ENCODE results near the gene PMS2. TPM values are rescaled to one million over a fixed set of nuclear protein-coding genes. Genes with fewer than 3 reads are reported as not detected.
"Not testable (repeated sequence)": the region's sequence is repeated elsewhere in the genome, so short reads cannot be mapped to it uniquely, and the experiment has no call there.

PMS2 gene
- total and polyA plus RNA-seq, 8 donors, result 11.8 to 21.9 (median 19.8) TPM

- TF ChIP-seq CTCF (IDR thresholded peaks at IDR 0.05), result no peak
- intact Hi-C loops (cut with DNase I), result no loop called here
- H3K36me3 ChIP-seq, result peaks cover 0 to 8% of the 10 kb centered on the region in 2 donors
- H3K4me3 ChIP-seq, result no peak overlapping the region
- no peaks in the 10 kb centered on the region for H3K9me3 ChIP-seq
- H3K27ac ChIP-seq, result no peak overlapping the region
- DNase-seq (no peak), ATAC-seq (no peak)
- no peaks in the 10 kb centered on the region for H3K27me3 ChIP-seq
- H3K4me1 ChIP-seq, result peaks cover 3 to 34% of the 10 kb centered on the region in 2 donors
Observed at GRCh38 chr7:6007386-6007785, 1.5 kb downstream of the PMS2 start.

DNA sequence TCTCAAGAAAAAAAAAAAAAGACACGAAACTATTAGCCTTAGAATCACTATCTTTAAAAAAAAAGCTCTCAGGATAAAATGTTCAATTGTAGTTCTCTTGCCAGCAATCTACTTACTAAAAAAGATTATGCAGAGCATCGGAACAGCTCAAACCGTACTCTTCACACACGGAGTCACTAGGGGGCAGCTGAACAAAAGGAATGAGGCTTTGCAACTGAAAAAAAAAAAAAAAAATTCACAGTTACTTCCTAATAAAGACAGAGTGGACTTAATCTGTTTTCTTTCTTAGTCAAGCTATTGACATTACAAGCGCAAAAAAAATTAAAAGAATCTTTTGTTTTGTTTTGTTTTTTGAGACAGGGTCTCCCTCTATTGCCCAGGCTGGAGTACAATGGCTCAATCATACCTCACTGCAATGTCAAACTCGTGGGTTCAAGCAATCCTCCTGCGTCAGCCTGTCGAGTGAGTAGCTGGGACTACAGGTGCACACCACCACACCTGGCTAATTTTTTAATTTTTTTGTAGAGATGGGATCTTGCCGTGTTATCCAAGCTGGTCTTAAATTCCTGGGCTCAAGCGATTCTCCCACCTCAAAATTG, 11.5 kb downstream of the PMS2 start:
- DNase-seq, result peak in 2 of 4 donors; percentile 53 to 73
- Histone ChIP-seq H3K9me3 (no peaks in the 10 kb centered on the region), H3K4me3 (no peak overlapping the region), H3K4me1 (no peaks in the 10 kb centered on the region), H3K36me3 (peaks cover 0 to 90% of the 10 kb centered on the region in 2 donors), H3K27ac (no peak overlapping the region), H3K27me3 (no peaks in the 10 kb centered on the region)
- TF ChIP-seq CTCF (IDR thresholded peaks at IDR 0.05), result peak; percentile 43 to 58
- peak; percentile 87 for ATAC-seq
- intact Hi-C loops (cut with DNase I), result no loop called here

DNA sequence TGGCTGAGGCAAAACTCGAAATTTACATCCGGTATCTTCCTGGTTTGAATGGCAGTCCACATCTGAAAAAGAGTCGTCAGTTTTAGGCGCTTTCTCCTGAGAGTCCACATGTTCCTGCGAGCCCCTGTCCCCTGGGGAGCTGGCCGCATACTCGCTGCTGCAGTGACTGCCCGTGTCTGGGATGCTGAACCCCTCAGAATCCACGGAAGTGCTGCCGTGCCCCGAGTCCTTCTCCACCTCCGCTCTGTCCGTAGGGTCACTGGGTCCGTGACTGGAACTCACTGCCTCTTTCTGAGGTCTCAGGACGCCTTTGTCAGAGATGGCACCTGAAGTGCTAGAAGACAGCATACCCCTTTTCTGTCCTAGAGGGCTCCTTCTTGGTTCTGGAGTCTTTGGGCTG, 21.8 kb downstream of the PMS2 start:
- H3K27me3 ChIP-seq; H3K4me1 ChIP-seq; H3K9me3 ChIP-seq; intact Hi-C loops (cut with DNase I); ATAC-seq; H3K27ac ChIP-seq; H3K4me3 ChIP-seq; DNase-seq: not testable (repeated sequence)
- peaks cover 0 to 55% of the 10 kb centered on the region in 2 donors for H3K36me3 ChIP-seq

GRCh38 chr7:5979680-5980314, 29.1 kb downstream of the PMS2 start:
- H3K27ac ChIP-seq; H3K9me3 ChIP-seq; intact Hi-C loops (cut with DNase I); H3K4me3 ChIP-seq; DNase-seq; H3K27me3 ChIP-seq; H3K4me1 ChIP-seq: not testable (repeated sequence)
- H3K36me3 ChIP-seq, result peaks cover 0 to 27% of the 10 kb centered on the region in 2 donors
- ATAC-seq, result peak; percentile 48

DNA sequence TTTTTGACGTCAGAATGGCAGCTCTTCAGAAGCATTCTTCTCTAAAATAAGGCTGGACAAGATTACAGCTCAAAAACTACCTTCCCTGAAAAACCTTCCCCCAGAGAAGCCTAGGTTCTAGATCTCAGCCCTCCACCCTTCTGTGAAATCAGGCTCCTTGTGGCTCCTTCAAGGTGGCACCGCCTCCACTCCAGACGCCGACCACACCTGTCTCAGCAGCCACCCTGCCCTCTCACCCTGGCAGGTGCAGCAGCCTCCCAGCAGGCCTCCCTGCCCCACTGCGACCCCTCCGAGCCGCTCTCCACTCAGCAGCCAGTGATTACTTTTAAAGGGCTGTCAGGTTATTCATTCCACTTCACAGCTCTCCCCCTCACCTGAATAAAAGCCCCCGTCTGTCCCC, 35.3 kb downstream of the PMS2 start:
- intact Hi-C loops (cut with DNase I); H3K27me3 ChIP-seq; H3K9me3 ChIP-seq; H3K27ac ChIP-seq; H3K4me3 ChIP-seq; DNase-seq; H3K4me1 ChIP-seq: not testable (repeated sequence)
- peaks cover 0 to 18% of the 10 kb centered on the region in 2 donors for H3K36me3 ChIP-seq
- ATAC-seq, result peak; percentile 85

- H3K36me3 ChIP-seq; H3K4me3 ChIP-seq; H3K27me3 ChIP-seq; H3K4me1 ChIP-seq; H3K9me3 ChIP-seq; intact Hi-C loops (cut with DNase I); H3K27ac ChIP-seq: not testable (repeated sequence)
- ATAC-seq (peak; percentile 46), DNase-seq (peak in 1 of 4 donors; percentile 68)
Observed at GRCh38 chr7:5970347-5970911, 38.4 kb downstream of the PMS2 start, which contains the start of gene RSPH10B. Gene RSPH10B (minus strand): TSS chr7:5970689. CDS start chr7:5967116, 3,573 bp downstream.

DNA sequence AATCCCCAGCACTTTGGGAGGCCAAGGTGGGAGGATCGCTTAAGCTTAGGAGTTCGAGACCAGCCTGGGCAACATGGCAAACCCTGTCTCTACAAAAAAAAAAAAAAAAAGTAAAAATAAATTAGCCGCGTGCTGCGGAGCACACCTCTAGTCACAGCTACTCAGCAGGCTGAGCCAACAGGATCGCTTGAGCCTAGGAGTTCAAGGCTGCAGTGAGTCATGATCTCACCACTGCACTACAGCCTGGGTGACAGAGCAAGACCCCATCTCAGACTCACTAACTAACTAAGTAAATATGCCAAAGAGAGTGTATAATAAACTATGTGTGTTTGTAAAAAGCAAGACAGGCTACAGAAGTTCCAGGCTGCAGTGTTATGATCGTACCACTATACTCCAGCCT, 45.0 kb downstream of the PMS2 start:
- H3K36me3 ChIP-seq; H3K27ac ChIP-seq; H3K4me3 ChIP-seq; H3K27me3 ChIP-seq; DNase-seq; H3K4me1 ChIP-seq; intact Hi-C loops (cut with DNase I); H3K9me3 ChIP-seq; ATAC-seq: not testable (repeated sequence)

DNA sequence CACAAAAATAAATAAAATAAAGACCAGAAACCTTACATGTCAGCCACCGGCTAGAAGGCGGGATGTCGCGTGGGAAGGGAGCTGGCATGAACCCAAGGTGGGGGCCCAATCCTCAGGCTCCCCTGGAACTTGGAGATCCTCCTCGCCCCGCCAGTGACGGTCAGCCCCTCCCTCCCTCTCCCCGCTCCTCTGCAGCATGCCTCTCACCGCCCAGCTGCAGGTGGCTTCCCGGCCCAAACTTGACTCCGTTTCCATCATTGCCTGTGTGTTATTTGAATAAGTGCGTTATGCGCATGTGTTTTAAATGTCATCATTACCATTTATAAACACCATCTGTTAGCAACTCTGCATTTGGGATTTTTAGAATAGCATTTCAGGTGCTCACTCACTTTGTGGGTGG, 45.6 kb downstream of the PMS2 start:
- H3K9me3 ChIP-seq; ATAC-seq; H3K4me1 ChIP-seq; H3K36me3 ChIP-seq; H3K27me3 ChIP-seq; DNase-seq; H3K4me3 ChIP-seq; intact Hi-C loops (cut with DNase I); H3K27ac ChIP-seq: not testable (repeated sequence)

DNA sequence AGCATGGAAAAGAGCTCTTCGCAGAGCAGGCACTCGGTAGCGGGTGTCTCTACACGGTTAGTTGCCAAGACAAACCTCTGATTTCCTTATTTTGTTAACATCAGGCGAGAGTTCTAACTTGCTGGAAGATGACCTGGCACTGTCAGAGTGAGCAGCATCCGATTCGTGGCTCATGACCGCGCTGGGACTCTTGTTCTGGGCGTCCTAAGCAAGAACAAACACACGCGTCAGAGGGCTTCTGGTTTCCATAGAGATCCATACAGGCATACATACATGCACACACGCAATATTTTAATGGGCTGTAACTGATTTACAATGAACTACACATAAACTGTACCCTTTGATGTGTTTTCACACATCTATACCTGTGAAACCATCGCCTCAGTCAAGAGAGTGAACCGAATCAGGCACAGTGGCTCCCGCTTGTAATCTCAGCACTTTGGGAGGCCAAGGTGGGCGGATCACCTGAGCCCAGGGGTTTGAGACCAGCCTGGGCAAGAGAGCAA, 73.9 kb downstream of the PMS2 start:
- intact Hi-C loops (cut with DNase I); H3K27ac ChIP-seq; DNase-seq; H3K4me3 ChIP-seq; H3K27me3 ChIP-seq; H3K36me3 ChIP-seq; H3K9me3 ChIP-seq; ATAC-seq; H3K4me1 ChIP-seq: not testable (repeated sequence)

DNA sequence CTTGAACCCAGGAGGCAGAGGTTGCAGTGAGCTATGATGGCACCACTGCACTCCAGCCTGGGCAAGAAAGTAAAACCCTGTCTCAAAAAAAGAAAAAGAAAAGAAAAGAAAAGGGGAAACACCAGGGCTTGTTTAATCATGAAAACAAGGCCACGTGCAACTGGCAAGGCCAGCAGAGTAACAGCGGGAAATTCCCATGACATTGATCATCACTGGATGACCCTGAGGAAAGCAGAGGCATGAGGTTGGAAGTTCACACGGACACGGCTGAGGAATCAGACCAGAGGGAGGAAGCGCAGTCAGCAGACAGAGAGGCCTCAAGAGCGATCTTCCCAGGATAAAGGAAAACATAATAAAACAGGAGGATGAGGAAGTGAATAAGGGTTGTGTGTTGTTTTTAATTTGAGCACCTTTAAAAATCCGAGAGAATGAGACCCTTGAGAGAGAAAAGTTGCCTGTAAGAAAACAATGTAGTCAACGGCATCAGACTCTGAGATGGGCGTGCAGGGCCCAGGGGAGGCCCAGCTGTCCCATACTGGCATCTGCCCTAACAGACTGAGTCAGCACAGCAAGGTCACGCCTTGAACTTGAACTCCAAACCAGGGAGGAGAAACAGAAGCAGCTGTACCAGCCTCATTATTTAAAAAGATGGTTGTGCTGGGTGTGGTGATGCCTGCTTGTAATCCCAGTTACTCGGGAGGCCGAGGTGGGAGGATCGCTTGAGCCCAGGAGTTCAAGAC, 76.8 kb downstream of the PMS2 start:
- H3K27me3 ChIP-seq; H3K4me3 ChIP-seq; H3K9me3 ChIP-seq; H3K4me1 ChIP-seq; H3K36me3 ChIP-seq; H3K27ac ChIP-seq; intact Hi-C loops (cut with DNase I); DNase-seq: not testable (repeated sequence)
- ATAC-seq, result peak; percentile 29

GRCh38 chr7:5931250-5931649, 77.6 kb downstream of the PMS2 start:
- peak in 1 of 4 donors; percentile 62 for DNase-seq
- H3K27ac ChIP-seq; H3K4me3 ChIP-seq; intact Hi-C loops (cut with DNase I); H3K36me3 ChIP-seq; H3K27me3 ChIP-seq; ATAC-seq; H3K4me1 ChIP-seq; H3K9me3 ChIP-seq: not testable (repeated sequence)
